Tibial nerve (tissue), 3 donors: ENCODE data around the gene HLA-DMB.

Experiments used
- POLR2A ChIP-seq, 2 donors: fragments of 450-650 bp; IDR thresholded peaks; one replicate each; pipeline ENCODE4 v1.6.1; 2017; ENCODE audit warnings: antibody characterized with exemption in 2 of 2, mild to moderate bottlenecking in 2 of 2, moderate library complexity in 2 of 2
- TF ChIP-seq, protein P1 (sequence below), 5 experiments: fragments of 200-600 bp in 3 of 5; fragments of 450-650 bp in 2 of 5; sonication (generic) in 3 of 5; IDR thresholded peaks; one replicate each; pipeline ENCODE4 v1.5.1; 2016 to 2019; ENCODE audit warnings: antibody characterized with exemption in 5 of 5, mild to moderate bottlenecking in 3 of 5, moderate library complexity in 2 of 5

DNA sequence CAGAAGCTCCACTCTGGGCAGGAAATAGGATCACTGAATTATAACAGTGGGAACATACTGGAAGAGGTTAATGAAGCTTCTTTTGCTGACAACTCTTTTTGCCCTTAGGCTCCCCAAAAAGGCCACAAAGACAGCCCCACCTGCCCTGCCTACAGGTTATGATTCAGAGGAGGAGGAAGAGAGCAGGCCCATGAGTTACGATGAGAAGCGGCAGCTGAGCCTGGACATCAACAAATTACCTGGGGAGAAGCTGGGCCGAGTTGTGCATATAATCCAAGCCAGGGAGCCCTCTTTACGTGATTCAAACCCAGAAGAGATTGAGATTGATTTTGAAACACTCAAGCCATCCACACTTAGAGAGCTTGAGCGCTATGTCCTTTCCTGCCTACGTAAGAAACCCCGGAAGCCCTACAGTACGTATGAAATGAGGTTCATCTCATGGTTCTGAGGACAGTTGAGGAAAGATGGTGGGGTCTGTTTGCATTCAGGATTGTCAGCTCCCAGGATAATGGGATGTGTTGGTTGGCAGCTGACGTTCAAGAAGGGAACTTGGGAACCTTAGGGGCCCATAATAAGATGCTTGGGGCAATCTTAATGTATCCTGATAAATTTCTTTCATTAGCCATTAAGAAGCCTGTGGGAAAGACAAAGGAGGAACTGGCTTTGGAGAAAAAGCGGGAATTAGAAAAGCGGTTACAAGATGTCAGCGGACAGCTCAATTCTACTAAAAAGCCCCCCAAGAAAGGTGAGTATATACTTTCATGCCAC, 39.1 kb upstream of the HLA-DMB start:
- TF ChIP-seq POLR2A (IDR thresholded peaks at IDR 0.05): no peak
- TF ChIP-seq, protein P1, sequence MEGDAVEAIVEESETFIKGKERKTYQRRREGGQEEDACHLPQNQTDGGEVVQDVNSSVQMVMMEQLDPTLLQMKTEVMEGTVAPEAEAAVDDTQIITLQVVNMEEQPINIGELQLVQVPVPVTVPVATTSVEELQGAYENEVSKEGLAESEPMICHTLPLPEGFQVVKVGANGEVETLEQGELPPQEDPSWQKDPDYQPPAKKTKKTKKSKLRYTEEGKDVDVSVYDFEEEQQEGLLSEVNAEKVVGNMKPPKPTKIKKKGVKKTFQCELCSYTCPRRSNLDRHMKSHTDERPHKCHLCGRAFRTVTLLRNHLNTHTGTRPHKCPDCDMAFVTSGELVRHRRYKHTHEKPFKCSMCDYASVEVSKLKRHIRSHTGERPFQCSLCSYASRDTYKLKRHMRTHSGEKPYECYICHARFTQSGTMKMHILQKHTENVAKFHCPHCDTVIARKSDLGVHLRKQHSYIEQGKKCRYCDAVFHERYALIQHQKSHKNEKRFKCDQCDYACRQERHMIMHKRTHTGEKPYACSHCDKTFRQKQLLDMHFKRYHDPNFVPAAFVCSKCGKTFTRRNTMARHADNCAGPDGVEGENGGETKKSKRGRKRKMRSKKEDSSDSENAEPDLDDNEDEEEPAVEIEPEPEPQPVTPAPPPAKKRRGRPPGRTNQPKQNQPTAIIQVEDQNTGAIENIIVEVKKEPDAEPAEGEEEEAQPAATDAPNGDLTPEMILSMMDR (IDR thresholded peaks at IDR 0.05): no peak
